ENCODE measurements around the gene FAM234A.
"Not testable (repeated sequence)": the region's sequence is repeated elsewhere in the genome, so short reads cannot be mapped to it uniquely, and the experiment has no call there.

The FAM234A gene

DNA sequence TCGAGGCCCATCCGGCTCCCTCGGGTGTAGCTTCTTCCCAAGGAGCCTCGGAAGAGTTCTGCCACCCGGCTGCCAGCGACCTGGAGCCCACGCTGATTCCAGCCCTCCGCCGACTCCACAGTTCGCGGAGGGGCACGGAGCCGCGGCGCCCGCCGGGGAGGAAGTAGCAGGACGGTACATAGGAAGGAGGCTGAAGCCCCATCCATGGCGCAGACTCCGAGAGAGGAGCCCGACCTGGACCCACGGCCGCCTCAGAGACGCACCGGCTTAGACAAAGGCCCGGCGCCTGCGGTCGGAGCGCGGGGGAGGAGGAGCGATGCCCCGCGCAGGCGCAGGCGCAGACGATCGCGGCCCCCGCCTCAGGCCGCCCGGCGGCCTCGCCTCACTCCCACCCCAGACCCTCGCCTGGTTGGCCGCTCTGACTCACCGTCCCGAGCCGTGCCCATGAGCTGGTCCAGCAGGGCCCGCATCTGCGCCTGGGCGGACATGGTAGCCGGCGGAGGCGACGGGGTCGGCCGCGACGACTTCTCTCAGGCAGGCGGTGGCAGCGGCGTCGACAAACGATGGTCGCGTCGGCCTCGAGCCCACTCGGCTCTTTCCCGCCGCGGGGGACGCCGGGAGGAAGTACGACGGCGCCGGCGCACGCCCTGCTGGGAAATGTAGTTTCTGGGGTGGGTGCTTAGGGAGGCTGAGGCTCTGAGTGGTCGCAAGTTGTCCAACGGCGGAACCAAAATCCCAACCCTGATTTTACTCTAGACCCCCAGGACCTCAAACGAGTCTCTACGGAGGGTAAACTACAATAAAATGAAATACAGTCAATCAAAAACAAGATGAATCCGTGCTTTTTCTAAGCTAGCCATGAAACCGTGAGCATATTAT is 5.5 kb upstream of the FAM234A start, which contains the start of gene LUC7L:
TSS of gene LUC7L (minus strand) at position 598 of the 879 bp plus-strand sequence. CDS start at position 488, 110 bp downstream.
- Histone ChIP-seq H3K36me3 (peaks cover 29% of the 10 kb centered on the region), H3K4me3 (ENCODE audit: low read depth in 1 of 2, low read length in 1 of 2) (peak within 1 kb of the TSS; percentile 87 to 98), H3K27me3 (no peaks in the 10 kb centered on the region), H3K4me1 (ENCODE audit: control insufficient read depth in 1 of 2, insufficient read depth in 1 of 2, low read depth in 1 of 2, low read length in 1 of 2) (peaks cover 16 to 19% of the 10 kb centered on the region in 2 experiments), H3K27ac (peak within 1 kb of the TSS; percentile 97), H3K9me3 (no peaks in the 10 kb centered on the region)
- TF ChIP-seq, protein P1, sequence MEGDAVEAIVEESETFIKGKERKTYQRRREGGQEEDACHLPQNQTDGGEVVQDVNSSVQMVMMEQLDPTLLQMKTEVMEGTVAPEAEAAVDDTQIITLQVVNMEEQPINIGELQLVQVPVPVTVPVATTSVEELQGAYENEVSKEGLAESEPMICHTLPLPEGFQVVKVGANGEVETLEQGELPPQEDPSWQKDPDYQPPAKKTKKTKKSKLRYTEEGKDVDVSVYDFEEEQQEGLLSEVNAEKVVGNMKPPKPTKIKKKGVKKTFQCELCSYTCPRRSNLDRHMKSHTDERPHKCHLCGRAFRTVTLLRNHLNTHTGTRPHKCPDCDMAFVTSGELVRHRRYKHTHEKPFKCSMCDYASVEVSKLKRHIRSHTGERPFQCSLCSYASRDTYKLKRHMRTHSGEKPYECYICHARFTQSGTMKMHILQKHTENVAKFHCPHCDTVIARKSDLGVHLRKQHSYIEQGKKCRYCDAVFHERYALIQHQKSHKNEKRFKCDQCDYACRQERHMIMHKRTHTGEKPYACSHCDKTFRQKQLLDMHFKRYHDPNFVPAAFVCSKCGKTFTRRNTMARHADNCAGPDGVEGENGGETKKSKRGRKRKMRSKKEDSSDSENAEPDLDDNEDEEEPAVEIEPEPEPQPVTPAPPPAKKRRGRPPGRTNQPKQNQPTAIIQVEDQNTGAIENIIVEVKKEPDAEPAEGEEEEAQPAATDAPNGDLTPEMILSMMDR (IDR thresholded peaks at IDR 0.05): peak; percentile 35

DNA sequence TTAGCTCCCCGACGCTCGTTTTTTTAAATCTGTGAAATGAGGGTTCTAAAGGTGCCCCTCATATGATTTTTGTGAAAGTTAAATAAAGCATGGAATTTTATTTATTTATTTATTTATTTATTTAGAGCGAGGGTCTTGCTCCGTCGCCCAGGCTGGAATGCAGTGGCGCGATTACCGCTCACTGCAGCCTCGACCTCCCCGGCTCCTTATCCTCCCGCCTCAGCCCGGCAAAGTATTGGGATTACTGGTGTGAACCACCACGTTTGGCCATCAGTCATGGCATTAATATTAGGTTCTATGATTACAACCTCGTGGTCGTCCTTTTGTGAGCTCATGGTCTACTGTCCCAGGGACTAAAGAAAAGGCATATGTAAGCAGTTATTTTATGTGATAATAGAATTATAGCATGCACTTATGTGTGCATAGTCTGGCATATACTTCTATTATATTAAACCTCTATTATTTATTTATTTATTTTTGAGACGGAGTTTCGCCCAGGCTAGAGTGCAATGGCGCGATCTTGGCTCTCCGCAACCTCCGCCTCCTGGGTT is 4.8 kb upstream of the FAM234A start:
- peak overlapping the region; percentile 97 for H3K27ac ChIP-seq
- TF ChIP-seq, protein P1 (IDR thresholded peaks at IDR 0.05): no peak
- H3K36me3 ChIP-seq: peaks cover 22% of the 10 kb centered on the region
- peak overlapping the region; percentile 87 to 98 for H3K4me3 ChIP-seq (ENCODE audit: low read depth in 1 of 2, low read length in 1 of 2)
- peaks cover 19 to 22% of the 10 kb centered on the region in 2 experiments for H3K4me1 ChIP-seq (ENCODE audit: control insufficient read depth in 1 of 2, insufficient read depth in 1 of 2, low read depth in 1 of 2, low read length in 1 of 2)
- no peaks in the 10 kb centered on the region for H3K9me3 ChIP-seq
- no peaks in the 10 kb centered on the region for H3K27me3 ChIP-seq

DNA sequence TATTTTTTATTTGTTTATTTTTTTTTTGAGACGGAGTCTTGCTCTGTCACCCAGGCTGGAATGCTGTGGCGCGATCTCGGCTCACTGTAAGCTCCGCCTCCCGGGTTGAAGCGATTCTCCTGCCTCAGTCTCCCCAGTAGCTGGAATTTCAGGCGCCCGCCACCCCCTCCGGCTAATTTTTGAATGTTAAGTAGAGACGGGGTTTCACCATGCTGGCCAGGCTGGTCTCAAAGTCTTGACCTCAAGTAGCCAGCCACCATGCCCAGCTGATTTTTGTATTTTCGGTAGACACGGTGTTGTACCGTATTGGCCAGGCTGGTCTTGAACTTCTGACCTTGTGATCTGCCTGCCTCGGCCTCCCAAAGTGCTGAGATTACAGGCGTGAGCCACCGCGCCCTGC is 4.3 kb upstream of the FAM234A start:
- not testable (repeated sequence) for H3K27me3 ChIP-seq; H3K4me3 ChIP-seq (ENCODE audit: low read depth in 1 of 2, low read length in 1 of 2); H3K9me3 ChIP-seq; H3K27ac ChIP-seq
- Histone ChIP-seq H3K4me1 (ENCODE audit: control insufficient read depth in 1 of 2, insufficient read depth in 1 of 2, low read depth in 1 of 2, low read length in 1 of 2) (peaks cover 25 to 27% of the 10 kb centered on the region in 2 experiments), H3K36me3 (peaks cover 19% of the 10 kb centered on the region)

DNA sequence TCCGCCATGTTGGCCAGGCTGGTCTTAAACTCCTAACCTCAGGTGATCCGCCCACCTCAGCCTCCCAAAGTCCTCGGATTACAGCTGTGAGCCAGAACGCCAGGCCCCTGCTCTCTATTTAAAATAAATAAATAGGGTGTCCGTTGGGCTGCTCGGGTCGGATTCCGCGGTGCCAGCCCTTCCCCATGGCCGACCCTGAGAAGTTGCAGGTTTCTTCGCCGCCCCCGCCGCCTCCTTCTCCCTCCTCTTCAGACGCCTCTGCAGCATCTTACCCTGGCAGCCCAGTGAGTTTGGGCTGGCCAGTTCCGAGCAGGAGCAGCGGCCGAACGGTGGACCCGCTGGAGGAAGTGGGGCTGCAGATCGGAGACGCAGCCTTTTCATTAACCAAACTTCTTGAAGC is 3.7 kb upstream of the FAM234A start:
- Histone ChIP-seq H3K27ac (no peak overlapping the region), H3K4me1 (ENCODE audit: control insufficient read depth in 1 of 2, insufficient read depth in 1 of 2, low read depth in 1 of 2, low read length in 1 of 2) (peaks cover 30 to 33% of the 10 kb centered on the region in 2 experiments), H3K9me3 (no peaks in the 10 kb centered on the region), H3K4me3 (ENCODE audit: low read depth in 1 of 2, low read length in 1 of 2) (no peak overlapping the region), H3K27me3 (no peaks in the 10 kb centered on the region), H3K36me3 (peaks cover 14% of the 10 kb centered on the region)
- TF ChIP-seq, protein P1 (IDR thresholded peaks at IDR 0.05): no peak

DNA sequence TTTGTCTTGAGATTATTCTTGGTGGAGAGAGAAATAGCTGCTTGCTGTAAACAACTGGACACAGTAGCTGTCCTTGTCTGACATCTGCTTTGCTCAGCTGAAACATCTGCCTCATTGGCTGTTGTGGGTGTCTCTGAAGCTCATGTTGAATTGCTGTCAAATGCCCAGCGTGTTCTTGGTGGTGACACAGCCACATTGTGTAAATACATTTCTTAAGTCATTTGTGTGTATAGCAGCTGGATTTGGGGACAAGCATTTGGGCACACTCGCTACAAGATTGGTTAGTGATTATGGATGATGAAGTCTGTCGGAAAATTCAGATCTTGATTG is 5.3 kb downstream of the FAM234A start:
- TF ChIP-seq, protein P1 (IDR thresholded peaks at IDR 0.05): no peak
- H3K9me3 ChIP-seq: no peaks in the 10 kb centered on the region
- peak overlapping the region; percentile 17 for H3K27ac ChIP-seq
- H3K4me1 ChIP-seq (ENCODE audit: control insufficient read depth in 1 of 2, insufficient read depth in 1 of 2, low read depth in 1 of 2, low read length in 1 of 2): peaks cover 18 to 32% of the 10 kb centered on the region in 2 experiments
- H3K4me3 ChIP-seq (ENCODE audit: low read depth in 1 of 2, low read length in 1 of 2): no peak overlapping the region
- no peaks in the 10 kb centered on the region for H3K27me3 ChIP-seq
- no peaks in the 10 kb centered on the region for H3K36me3 ChIP-seq

DNA sequence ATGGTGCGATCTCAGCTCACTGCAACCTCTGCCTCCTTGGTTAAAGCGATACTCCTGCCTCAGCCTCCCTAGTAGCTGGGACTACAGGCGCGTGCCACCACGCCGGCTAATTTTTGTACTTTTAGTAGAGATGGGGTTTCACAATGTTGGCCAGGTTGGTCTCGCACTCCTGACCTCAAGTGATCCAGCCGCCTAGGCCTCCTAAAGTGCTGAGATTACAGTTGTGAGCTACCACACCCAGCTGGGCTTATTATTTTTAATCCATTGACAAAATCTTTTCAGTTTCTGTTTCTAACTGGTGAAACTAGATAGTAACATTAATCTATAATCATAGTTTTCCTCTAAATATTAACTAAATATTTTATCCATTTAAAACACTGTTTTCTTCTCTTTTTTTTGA is 5.9 kb downstream of the FAM234A start:
- H3K36me3 ChIP-seq: no peaks in the 10 kb centered on the region
- TF ChIP-seq, protein P1 (IDR thresholded peaks at IDR 0.05): no peak
- no peak overlapping the region for H3K27ac ChIP-seq
- H3K27me3 ChIP-seq: no peaks in the 10 kb centered on the region
- no peaks in the 10 kb centered on the region for H3K9me3 ChIP-seq
- peaks cover 17 to 32% of the 10 kb centered on the region in 2 experiments for H3K4me1 ChIP-seq (ENCODE audit: control insufficient read depth in 1 of 2, insufficient read depth in 1 of 2, low read depth in 1 of 2, low read length in 1 of 2)
- no peak overlapping the region for H3K4me3 ChIP-seq (ENCODE audit: low read depth in 1 of 2, low read length in 1 of 2)
